Colonic mucosa (tissue), 4 donors: Measurements from ENCODE around the gene GALNT3. TPM values are rescaled to one million over a fixed set of nuclear protein-coding genes. Genes with fewer than 3 reads are reported as not detected.

ENCODE experiments used
- DNase-seq: peaks from one replicate; pipeline ENCODE4 v3.0.0-alpha.2; 2020
- H3K27ac ChIP-seq: fragments of 200-600 bp; one replicate; pipeline ENCODE4 v1.8.0; 2021
- H3K27me3 ChIP-seq: fragments of 200-600 bp; one replicate; pipeline ENCODE4 v1.8.0; 2021
- H3K36me3 ChIP-seq: fragments of 200-600 bp; one replicate; pipeline ENCODE4 v1.8.0; 2021
- H3K4me1 ChIP-seq: fragments of 200-600 bp; one replicate; pipeline ENCODE4 v1.8.0; 2021; ENCODE audit warnings: mild to moderate bottlenecking
- H3K4me3 ChIP-seq: fragments of 200-600 bp; one replicate; pipeline ENCODE4 v1.8.0; 2021
- H3K9ac ChIP-seq, 2 donors: one replicate each; pipeline ENCODE4 v1.7.0; 2013; ENCODE audit warnings: control low read depth in 2 of 2, low read depth in 2 of 2, low read length in 2 of 2
- H3K9me3 ChIP-seq: fragments of 200-600 bp; one replicate; pipeline ENCODE4 v1.8.0; 2021
- intact Hi-C: fragments of 100-400 bp; cut with DNase I; formaldehyde crosslinking; loops from one replicate; pipeline ENCODE4 v1.14.1; 2022
- total RNA-seq, 2 donors: library from RNA; stranded (reverse); fragmentation: NEBNext Ultra II Directional in 1 of 2; extraction: Animal tissue kit (Norgen Biotek cat#: 25700) in 1 of 2; gene quantifications; one replicate each; pipeline ENCODE4 v1.2.1, GENCODE V29; 2021
- TF ChIP-seq, protein P1 (sequence below): fragments of 200-600 bp; IDR thresholded peaks from one replicate; pipeline ENCODE4 v1.8.0; 2022; ENCODE audit warnings: antibody characterized with exemption, mild to moderate bottlenecking
- donor health status: healthy.
- donor health status: DM: no; HTN: no; CAD: no.
- donor health status: DM: no; HTN: no; CAD: no.

GALNT3 gene
- total RNA-seq, 2 donors from 2014 or later, result 86.2 to 117 TPM

GRCh38 chr2:165835363-165835762 lies 41.3 kb upstream of the GALNT3 start:
- TF ChIP-seq, protein P1, sequence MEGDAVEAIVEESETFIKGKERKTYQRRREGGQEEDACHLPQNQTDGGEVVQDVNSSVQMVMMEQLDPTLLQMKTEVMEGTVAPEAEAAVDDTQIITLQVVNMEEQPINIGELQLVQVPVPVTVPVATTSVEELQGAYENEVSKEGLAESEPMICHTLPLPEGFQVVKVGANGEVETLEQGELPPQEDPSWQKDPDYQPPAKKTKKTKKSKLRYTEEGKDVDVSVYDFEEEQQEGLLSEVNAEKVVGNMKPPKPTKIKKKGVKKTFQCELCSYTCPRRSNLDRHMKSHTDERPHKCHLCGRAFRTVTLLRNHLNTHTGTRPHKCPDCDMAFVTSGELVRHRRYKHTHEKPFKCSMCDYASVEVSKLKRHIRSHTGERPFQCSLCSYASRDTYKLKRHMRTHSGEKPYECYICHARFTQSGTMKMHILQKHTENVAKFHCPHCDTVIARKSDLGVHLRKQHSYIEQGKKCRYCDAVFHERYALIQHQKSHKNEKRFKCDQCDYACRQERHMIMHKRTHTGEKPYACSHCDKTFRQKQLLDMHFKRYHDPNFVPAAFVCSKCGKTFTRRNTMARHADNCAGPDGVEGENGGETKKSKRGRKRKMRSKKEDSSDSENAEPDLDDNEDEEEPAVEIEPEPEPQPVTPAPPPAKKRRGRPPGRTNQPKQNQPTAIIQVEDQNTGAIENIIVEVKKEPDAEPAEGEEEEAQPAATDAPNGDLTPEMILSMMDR, result no peak
- no peaks in the 10 kb centered on the region for H3K4me1 ChIP-seq

DNA sequence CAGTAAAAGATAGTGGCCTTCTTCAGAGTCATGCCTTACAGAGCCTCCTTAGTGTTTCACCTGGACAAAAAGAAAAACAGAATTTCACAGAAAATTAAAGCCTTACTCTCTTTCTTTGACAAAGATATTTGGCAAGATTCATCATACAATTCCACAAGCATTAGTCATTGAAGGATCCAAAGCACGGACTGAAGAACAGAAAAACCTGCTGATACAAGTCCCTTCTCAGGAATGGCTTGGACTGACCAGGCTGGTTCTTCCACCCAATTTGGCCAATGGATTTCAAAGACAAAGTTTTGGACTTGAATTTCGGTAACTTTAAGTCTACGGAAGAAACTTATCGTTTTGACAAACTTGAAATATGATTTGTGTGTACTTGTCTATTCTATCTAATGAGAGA lies 39.1 kb upstream of the GALNT3 start:
- Histone ChIP-seq H3K36me3 (no peaks in the 10 kb centered on the region), H3K4me1 (no peaks in the 10 kb centered on the region), H3K27ac (no peak overlapping the region), H3K4me3 (no peak overlapping the region), H3K9me3 (no peaks in the 10 kb centered on the region), H3K27me3 (no peaks in the 10 kb centered on the region), H3K9ac (no peak overlapping the region)
- no peak for DNase-seq
- intact Hi-C loops, result no loop called here
- TF ChIP-seq, protein P1, result no peak

More at GRCh38 chr2:165835363-165835762, 41.3 kb upstream of the GALNT3 start:
- Histone ChIP-seq H3K9ac (no peak overlapping the region), H3K36me3 (no peaks in the 10 kb centered on the region), H3K27ac (no peak overlapping the region), H3K9me3 (no peaks in the 10 kb centered on the region), H3K4me3 (no peak overlapping the region), H3K27me3 (no peaks in the 10 kb centered on the region)
- DNase-seq, result no peak
- intact Hi-C loops, result no loop called here

DNA sequence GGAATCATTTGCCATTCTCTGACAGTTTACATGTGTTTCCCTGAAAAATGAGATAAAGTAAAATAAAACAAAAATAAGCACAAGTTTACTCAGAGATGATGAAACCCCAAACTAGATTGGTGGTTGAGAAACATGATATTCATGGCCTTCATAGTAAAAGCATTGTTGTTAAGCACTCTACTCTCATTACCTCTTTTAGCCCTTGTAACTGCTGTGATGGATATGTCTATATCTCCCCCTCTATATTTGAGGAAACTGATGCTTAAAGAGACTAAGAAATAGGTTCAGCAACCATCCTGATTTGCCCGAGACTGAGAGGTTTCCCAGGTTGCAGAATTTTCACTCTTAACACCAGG lies 33.9 kb upstream of the GALNT3 start:
- Histone ChIP-seq H3K9me3 (no peaks in the 10 kb centered on the region), H3K27ac (no peak overlapping the region), H3K4me1 (no peaks in the 10 kb centered on the region), H3K4me3 (no peak overlapping the region), H3K36me3 (no peaks in the 10 kb centered on the region), H3K27me3 (no peaks in the 10 kb centered on the region), H3K9ac (no peak overlapping the region)
- DNase-seq, result no peak
- intact Hi-C loops, result no loop called here
- TF ChIP-seq, protein P1, result no peak

GRCh38 chr2:165827016-165827920 lies 33.2 kb upstream of the GALNT3 start:
- Histone ChIP-seq H3K27me3 (no peaks in the 10 kb centered on the region), H3K27ac (no peak overlapping the region), H3K36me3 (no peaks in the 10 kb centered on the region), H3K4me1 (no peaks in the 10 kb centered on the region), H3K9ac (no peak overlapping the region), H3K4me3 (no peak overlapping the region), H3K9me3 (no peaks in the 10 kb centered on the region)
- TF ChIP-seq, protein P1, result no peak
- no peak for DNase-seq
- intact Hi-C loops, result no loop called here

- Histone ChIP-seq H3K9me3 (no peaks in the 10 kb centered on the region), H3K4me3 (no peak overlapping the region), H3K27ac (no peak overlapping the region), H3K36me3 (no peaks in the 10 kb centered on the region), H3K27me3 (no peaks in the 10 kb centered on the region), H3K4me1 (no peaks in the 10 kb centered on the region), H3K9ac (no peak overlapping the region)
- DNase-seq, result no peak
- intact Hi-C loops, result no loop called here
- TF ChIP-seq, protein P1, result no peak
Observed at GRCh38 chr2:165825041-165825440, 31.0 kb upstream of the GALNT3 start.
